H1 (cell line): ENCODE measurements around the gene PSMD6. TPM values are rescaled to one million over a fixed set of nuclear protein-coding genes. Genes with fewer than 3 reads are reported as not detected.
A peak's percentile ranks its signal among the peaks of the same experiment; 100 is the strongest.

ENCODE experiments used
- CEBPB ChIP-seq: IDR thresholded peaks from 2 replicates; pipeline ENCODE4 v1.6.1; 2012; ENCODE audit warnings: low read depth, low read length
- CHD1 ChIP-seq: IDR thresholded peaks from 2 replicates; pipeline ENCODE4 v1.6.1; 2012; ENCODE audit warnings: low read depth, low read length, improper control_type of control experiment
- FOSL1 ChIP-seq: IDR thresholded peaks from 2 replicates; pipeline ENCODE4 v1.6.1; 2011; ENCODE audit warnings: mild to moderate bottlenecking, low read depth, low read length, moderate library complexity; ENCODE audit not compliant: insufficient read depth
- GTF2F1 ChIP-seq: IDR thresholded peaks from 2 replicates; pipeline ENCODE4 v1.6.1; 2012; ENCODE audit warnings: low read depth, low read length, improper control_type of control experiment, borderline replicate concordance
- KDM4A ChIP-seq: IDR thresholded peaks from one replicate; pipeline ENCODE4 v1.7.1; 2012; ENCODE audit warnings: low read depth, mild to moderate bottlenecking, moderate library complexity, low read length, inconsistent platforms; ENCODE audit not compliant: severe bottlenecking
- MAFK ChIP-seq: IDR thresholded peaks from 2 replicates; pipeline ENCODE4 v1.6.1; 2012; ENCODE audit warnings: low read depth, mild to moderate bottlenecking, improper control_type of control experiment, low read length
- POLR2AphosphoS5 ChIP-seq: IDR thresholded peaks from 2 replicates; pipeline ENCODE4 v1.6.1; 2011; ENCODE audit warnings: low read depth, low read length
- SP4 ChIP-seq: IDR thresholded peaks from 2 replicates; pipeline ENCODE4 v1.6.1; 2012; ENCODE audit warnings: low read length, inconsistent platforms
- ZNF274 ChIP-seq: IDR thresholded peaks from 2 replicates; pipeline ENCODE4 v1.7.0; 2012; ENCODE audit warnings: low read length, borderline replicate concordance; ENCODE audit errors: extremely low read depth
- polyA plus RNA-seq, 7 experiments: library from polyadenylated mRNA; depleted of rRNA in 3 of 7; stranded (reverse) in 5 of 7; unstranded in 2 of 7; fragments of >200 nt in 5 of 7; fragments of 200-250 nt in 2 of 7; gene quantifications; 1 replicate in 5 of 7; 2 replicates in 1 of 7; 4 replicates in 1 of 7; pipeline versions ENCODE4 v1.2.1 to v1.2.3, GENCODE V29; 2011 to 2013; ENCODE audit warnings: missing spikeins in 2 of 7, mixed read lengths in 2 of 7
- small RNA-seq: library from polyadenylated mRNA; stranded (forward); fragments of <200 nt; extraction: miRNeasy Mini kit (QIAGEN cat#:217004); gene quantifications from one replicate; pipeline ENCODE3, GENCODE V24; 2013; ENCODE audit not compliant: insufficient read depth
- total RNA-seq: library from RNA; stranded (reverse); fragmentation: NEBNext Ultra II Directional; extraction: Animal tissue kit (Norgen Biotek cat#: 25700); gene quantifications from 2 replicates; pipeline ENCODE4 v1.2.1, GENCODE V29; 2021
- TF ChIP-seq, protein P1 (sequence below): IDR thresholded peaks from 2 replicates; pipeline ENCODE4 v1.6.1; 2012; ENCODE audit warnings: inconsistent platforms
- TF ChIP-seq, protein P2 (sequence below): IDR thresholded peaks from 2 replicates; pipeline ENCODE4 v1.6.1; 2012; ENCODE audit warnings: inconsistent platforms

PSMD6 gene
- total and polyA plus RNA-seq, 2 of the 8 experiments (the other 6 are each of a cell fraction or from before 2014, with no cell fraction given), result 43.7 to 104 TPM

DNA sequence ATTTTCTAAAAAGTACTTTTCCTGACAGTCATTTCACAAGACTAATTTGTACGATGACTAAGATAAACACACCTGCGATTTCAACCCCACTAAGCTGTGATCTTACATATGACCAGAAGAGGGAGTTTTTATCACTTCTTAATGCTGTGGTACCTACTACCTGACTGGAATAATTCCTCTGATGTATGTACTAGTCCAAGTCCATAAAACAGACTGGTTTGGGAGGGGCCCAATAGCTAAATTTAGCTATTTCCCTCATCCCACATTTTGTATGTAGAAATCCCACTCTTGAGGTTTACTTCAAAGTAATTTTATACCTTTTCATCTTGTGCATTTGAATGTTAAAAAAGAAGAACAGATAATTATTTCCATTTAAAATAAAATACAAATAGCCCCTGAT is 61.4 kb downstream of the PSMD6 start (continued):
- TF ChIP-seq GTF2F1 (no peak), KDM4A (no peak), POLR2AphosphoS5 (no peak), MAFK (0 out of 2 replicates have a peak, but pooled peaks have one; percentile 20), ZNF274 (no peak), CHD1 (no peak), CEBPB (no peak), FOSL1 (no peak), SP4 (no peak)
- TF ChIP-seq, protein P1, sequence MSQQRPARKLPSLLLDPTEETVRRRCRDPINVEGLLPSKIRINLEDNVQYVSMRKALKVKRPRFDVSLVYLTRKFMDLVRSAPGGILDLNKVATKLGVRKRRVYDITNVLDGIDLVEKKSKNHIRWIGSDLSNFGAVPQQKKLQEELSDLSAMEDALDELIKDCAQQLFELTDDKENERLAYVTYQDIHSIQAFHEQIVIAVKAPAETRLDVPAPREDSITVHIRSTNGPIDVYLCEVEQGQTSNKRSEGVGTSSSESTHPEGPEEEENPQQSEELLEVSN, result no peak
- TF ChIP-seq, protein P2, sequence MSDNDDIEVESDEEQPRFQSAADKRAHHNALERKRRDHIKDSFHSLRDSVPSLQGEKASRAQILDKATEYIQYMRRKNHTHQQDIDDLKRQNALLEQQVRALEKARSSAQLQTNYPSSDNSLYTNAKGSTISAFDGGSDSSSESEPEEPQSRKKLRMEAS, result no peak

Small RNAs within 50 kb of the gene (small RNA-seq; reads per million reads assigned to genes)
- not detected for gene RF00012

Other genes with a start within 250 kb of the PSMD6 start
- gene C3orf49, start 204.2 kb downstream of the PSMD6 start, total RNA-seq, result not detected in 2 replicates
- gene C3orf49, start 204.2 kb downstream of the PSMD6 start, polyA plus RNA-seq (2011; rRNA removed), result not detected in 2 replicates
- gene THOC7, start 159.7 kb downstream of the PSMD6 start, total RNA-seq, result 69.5 and 74.0 TPM in 2 replicates
- gene THOC7, start 159.7 kb downstream of the PSMD6 start, polyA plus RNA-seq (2011; rRNA removed), result 9.0 and 18.7 TPM in 2 replicates
- gene ATXN7, start 159.6 kb downstream of the PSMD6 start, total RNA-seq, result 15.5 and 18.0 TPM in 2 replicates
- gene ATXN7, start 159.6 kb downstream of the PSMD6 start, polyA plus RNA-seq (2011; rRNA removed), result 16.8 and 17.1 TPM in 2 replicates
- gene SCAANT1, start 111.1 kb downstream of the PSMD6 start, total RNA-seq, result not detected in 2 replicates
- not detected in 2 replicates for gene SCAANT1, start 111.1 kb downstream of the PSMD6 start, polyA plus RNA-seq (2011; rRNA removed)
- gene PRICKLE2, start 202.0 kb upstream of the PSMD6 start, total RNA-seq, result 8.0 and 8.9 TPM in 2 replicates
- gene PRICKLE2, start 202.0 kb upstream of the PSMD6 start, polyA plus RNA-seq (2011; rRNA removed), result 2.9 and 3.7 TPM in 2 replicates